Stimulated activated CD8-positive, alpha-beta memory T cell treated with anti-CD3 and anti-CD28 coated beads, Interleukin-12 subunit alpha, Interleukin-12 subunit beta, amount 100 ng/mL, for 4 hours (primary cell): Measurements from ENCODE around the gene MIPEP.

Source experiments
- DNase-seq: peaks from one replicate; pipeline ENCODE4 v3.0.0-alpha.2; 2020; ENCODE audit warnings: low read depth

MIPEP gene

GRCh38 chr13:23810685-23811240 is 78.4 kb downstream of the MIPEP start:
- DNase-seq = no peak

GRCh38 chr13:23808803-23809202 is 80.4 kb downstream of the MIPEP start:
- DNase-seq = no peak

- no peak for DNase-seq
Observed at GRCh38 chr13:23806874-23807526, 82.2 kb downstream of the MIPEP start.

- no peak for DNase-seq
Observed at GRCh38 chr13:23805821-23806220, 83.4 kb downstream of the MIPEP start.

- DNase-seq = no peak
Observed at GRCh38 chr13:23805122-23805521, 84.1 kb downstream of the MIPEP start.

DNA sequence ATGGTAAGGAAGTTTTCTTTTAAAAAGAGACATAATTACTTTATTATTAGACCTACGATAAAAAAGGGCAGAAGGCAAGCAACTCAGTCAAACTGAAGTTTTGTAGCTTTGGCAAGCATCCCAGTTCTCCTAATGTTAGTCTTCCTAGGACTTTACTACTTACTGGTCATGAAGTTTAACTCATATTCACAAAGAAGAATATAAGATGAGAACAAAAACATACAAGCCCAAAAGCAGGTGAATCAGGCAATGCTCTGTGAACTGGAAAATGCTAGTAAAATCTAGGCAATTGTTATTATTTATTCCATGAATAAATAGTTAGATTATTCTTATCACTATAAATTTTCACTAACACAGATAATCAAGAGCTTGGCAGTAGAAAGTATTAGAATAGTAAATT is 85.0 kb downstream of the MIPEP start:
- no peak for DNase-seq

- DNase-seq = no peak
Observed at GRCh38 chr13:23801141-23801540, 88.1 kb downstream of the MIPEP start.

- no peak for DNase-seq
Observed at GRCh38 chr13:23799945-23800344, 89.3 kb downstream of the MIPEP start.

DNA sequence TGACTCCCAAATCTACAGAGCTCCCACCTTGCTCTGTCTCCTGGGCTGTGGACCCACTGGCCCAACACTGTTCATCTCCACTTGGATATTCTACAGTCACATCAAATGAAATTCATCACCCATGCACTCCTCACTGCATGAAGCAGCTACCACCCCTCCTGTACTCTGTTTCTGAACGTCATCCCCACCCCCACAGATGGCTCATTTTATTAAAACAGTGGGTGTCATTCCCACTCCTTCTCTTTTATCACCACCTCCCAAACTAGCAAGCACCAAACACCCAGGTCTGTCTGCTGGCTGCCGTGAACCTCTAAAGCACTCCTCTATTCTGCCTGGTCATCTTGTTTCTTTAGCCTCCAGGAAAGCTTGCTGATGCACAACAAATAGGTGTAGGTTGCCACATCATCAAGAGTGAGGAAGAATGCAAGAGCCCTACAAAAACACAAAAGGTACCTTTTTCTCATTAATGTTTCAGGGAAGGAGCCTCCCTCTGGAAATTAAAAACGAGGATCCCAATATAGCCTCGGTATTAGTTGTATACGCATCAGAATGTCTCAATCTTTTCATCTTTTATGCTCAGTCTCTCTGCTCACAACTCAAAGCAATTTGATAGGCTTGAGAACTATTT is 91.8 kb downstream of the MIPEP start:
- no peak for DNase-seq

- no peak for DNase-seq
Observed at GRCh38 chr13:23796551-23796950, 92.6 kb downstream of the MIPEP start.

GRCh38 chr13:23794267-23795161 is 94.7 kb downstream of the MIPEP start:
- DNase-seq = no peak

DNA sequence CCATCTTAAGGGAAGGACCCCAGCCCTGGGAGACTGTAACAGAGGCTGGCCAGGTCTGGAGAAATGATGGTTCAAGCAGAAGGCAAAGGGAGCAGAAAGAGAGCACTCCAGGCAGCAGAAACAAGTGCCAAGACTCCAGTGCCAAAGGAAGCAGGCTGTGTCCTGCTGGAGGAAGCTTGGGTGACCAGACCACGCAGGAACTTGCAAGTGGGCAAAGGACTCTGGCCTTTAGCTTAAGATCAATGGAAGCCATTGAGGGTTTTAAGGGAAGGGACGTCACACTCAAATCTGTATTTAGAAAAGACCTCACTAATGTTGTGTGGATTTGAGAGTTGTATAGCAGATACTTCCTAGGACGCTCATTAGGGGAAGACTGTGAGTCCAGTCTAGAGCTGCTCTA is 95.5 kb downstream of the MIPEP start:
- no peak for DNase-seq

GRCh38 chr13:23792680-23793079 is 96.5 kb downstream of the MIPEP start:
- no peak for DNase-seq

DNA sequence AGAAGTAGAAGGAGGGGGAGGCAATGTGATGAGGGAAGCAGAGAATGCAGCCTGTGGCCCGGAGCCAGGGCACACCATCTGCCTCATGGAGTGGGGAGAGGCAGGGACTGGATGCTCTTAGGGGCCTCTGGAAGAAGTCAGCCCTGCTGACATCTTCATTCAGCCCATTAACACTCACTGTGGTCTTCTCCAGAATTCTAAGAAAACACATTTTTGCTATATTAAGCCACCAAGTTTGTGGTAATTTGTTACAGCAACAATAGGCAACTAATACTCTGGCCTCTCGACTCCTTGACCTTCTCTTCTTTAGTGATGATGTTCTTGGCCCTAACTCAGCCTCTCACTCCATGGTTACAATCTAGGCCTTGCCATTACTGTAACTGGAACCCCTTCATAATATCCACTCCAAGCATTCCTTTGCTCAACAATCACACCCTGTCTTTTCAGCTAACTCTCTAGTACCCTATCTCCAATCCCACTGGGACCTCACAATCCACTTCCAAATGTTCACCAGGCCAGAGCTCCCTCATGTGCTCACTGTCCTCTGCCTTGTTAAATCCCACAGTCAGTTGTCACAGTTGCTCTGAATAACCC is 98.5 kb downstream of the MIPEP start:
- no peak for DNase-seq

GRCh38 chr13:23789576-23790346 is 99.4 kb downstream of the MIPEP start:
- DNase-seq = no peak

DNA sequence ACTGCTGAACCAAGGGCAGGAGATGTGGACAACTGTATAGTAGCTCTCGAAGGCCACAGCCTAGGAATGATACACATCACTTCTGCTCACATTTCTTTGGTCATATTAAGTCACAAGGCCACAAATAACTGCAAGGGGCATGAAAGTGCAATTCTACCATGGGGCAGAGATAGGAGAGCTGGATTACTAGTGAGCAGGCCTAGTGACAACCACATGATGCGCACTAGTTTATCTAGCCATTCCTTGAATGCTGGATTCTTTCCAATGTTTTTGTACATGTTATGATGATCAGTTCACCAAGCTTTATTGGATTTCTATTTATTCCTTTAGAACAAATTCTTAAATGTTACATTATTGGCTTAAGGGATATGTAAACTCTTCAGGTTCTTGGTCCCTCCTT is 100.7 kb downstream of the MIPEP start:
- DNase-seq = no peak

GRCh38 chr13:23787464-23787863 is 101.7 kb downstream of the MIPEP start:
- DNase-seq = no peak

GRCh38 chr13:23786607-23787006 is 102.6 kb downstream of the MIPEP start:
- no peak for DNase-seq

DNA sequence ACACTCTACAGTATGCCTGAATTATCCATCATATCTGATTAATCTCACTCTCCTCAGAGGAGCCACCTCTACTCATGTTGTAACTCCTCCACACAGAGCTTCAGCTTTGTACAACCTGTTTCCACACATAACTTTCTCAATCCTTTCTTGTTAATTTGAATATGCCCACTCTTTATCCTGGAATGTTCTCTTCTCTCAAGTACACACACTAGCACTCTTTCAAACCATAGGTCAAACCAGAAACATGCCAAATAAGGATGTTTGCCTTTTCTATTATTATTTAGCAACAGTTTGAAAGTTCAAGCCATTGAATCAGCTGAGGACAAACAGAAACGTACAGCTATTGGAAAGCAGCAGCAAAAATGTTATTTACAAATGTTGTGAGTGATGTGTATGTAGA is 110.3 kb downstream of the MIPEP start:
- DNase-seq = no peak

- DNase-seq = no peak
Observed at GRCh38 chr13:23778002-23778652, 111.1 kb downstream of the MIPEP start.

DNA sequence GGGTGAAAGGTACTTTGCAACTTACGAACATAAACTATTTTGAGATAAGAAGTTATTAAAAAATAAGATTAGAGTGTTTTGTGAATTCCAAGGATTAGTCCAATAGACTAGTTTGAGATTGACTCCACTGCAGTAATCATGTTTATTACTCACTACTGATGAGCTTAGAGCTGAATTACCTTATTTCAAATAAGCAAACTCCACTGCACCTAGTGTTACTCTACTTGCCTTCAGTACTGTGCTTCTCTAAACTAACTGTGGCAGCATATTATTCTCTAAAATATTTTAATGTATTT is 111.7 kb downstream of the MIPEP start:
- no peak for DNase-seq
